ENCODE data around the gene NAXD. TPM values are rescaled to one million over a fixed set of nuclear protein-coding genes. Genes with fewer than 3 reads are reported as not detected.

Gene NAXD
- total RNA-seq, 2 experiments from 2014 or later, result 19.6 to 20.1 TPM

- ChIA-PET CTCF (interaction anchor here (0.9 to 1.8 kb wide), 2 partner anchors 29 to 115 kb away, joined by 3 read pairs; no protein-coding TSS in a partner anchor), POLR2A (no interaction called here)
Measured at GRCh38 chr13:110682746-110683145, 67.4 kb downstream of the NAXD start.

GRCh38 chr13:110683203-110683883, 68.0 kb downstream of the NAXD start:
- ChIA-PET CTCF (interaction anchor here (0.9 to 1.8 kb wide), 2 partner anchors 28 to 114 kb away, joined by 3 read pairs; no protein-coding TSS in a partner anchor), POLR2A (no interaction called here)

GRCh38 chr13:110683921-110684320, 68.6 kb downstream of the NAXD start:
- POLR2A ChIA-PET, result no interaction called here

GRCh38 chr13:110684388-110685056, 69.2 kb downstream of the NAXD start:
- ChIA-PET CTCF (no interaction called here), POLR2A (no interaction called here)

More at GRCh38 chr13:110683921-110684320, 68.6 kb downstream of the NAXD start:
- CTCF ChIA-PET, result interaction anchor here (1.8 kb wide), 1 partner anchor 114 kb away, joined by 3 read pairs; no protein-coding TSS in a partner anchor

GRCh38 chr13:110685305-110686020, 70.1 kb downstream of the NAXD start:
- CTCF ChIA-PET, result no interaction called here
- POLR2A ChIA-PET, result no interaction called here

- ChIA-PET POLR2A (no interaction called here), CTCF (interaction anchor here (0.7 kb wide), 1 partner anchor 48 kb away, joined by 3 read pairs; no protein-coding TSS in a partner anchor)
Measured at GRCh38 chr13:110687736-110688135, 72.4 kb downstream of the NAXD start.

- ChIA-PET CTCF (no interaction called here), POLR2A (no interaction called here)
Measured at GRCh38 chr13:110689041-110689440, 73.7 kb downstream of the NAXD start.

Other genes starting within 250 kb of the NAXD start
- gene RAB20, start 53.8 kb upstream of the NAXD start, total RNA-seq, result 1 to 10 TPM; 2.3 TPM
- 10 to 100 TPM; 86.7 to 89.4 TPM for gene CARS2, start 90.6 kb downstream of the NAXD start, total RNA-seq
- gene ING1, start 98.2 kb downstream of the NAXD start, total RNA-seq, result 10 to 100 TPM; 17.5 to 18.0 TPM

Data from activated CD8-positive, alpha-beta memory T cell treated with anti-CD3 and anti-CD28 coated beads for 36 hours (primary cell).